NCI-H82 treated with DMSO at 0.1 percent for 48 hours (cell line): ENCODE measurements around the gene MAP3K4.

Source experiments
- DNase-seq: peaks from one replicate; lab custom pipeline; 2025; ENCODE audit not compliant: unreplicated experiment; lab: John Stamatoyannopoulos, UW

The MAP3K4 gene

GRCh38 chr6:161139766-161140553 is 148.4 kb downstream of the MAP3K4 start:
- DNase-seq = no peak

GRCh38 chr6:161140554-161140875 is 148.9 kb downstream of the MAP3K4 start:
- DNase-seq = no peak

DNA sequence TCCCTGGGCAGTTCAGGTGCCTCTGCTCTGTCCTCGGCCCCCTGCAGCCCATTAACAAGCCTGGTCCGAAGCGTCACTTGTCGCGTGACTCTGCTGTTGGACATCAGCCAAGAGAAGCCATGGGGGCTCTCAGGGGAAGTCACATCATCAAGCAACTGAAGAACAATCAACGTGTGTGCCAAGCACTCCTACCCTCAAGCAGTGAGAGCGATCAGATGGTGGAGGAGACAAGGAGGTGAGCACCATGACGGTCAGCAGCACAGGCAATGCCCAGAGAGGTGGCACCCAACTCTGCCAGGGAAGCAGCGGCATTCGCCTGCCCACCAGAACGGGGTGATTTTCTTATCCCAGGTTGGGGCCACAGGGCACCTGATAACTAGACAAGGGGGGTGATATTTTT is 149.6 kb downstream of the MAP3K4 start:
- no peak for DNase-seq

GRCh38 chr6:161142957-161143296 is 151.4 kb downstream of the MAP3K4 start:
- DNase-seq = no peak

- no peak for DNase-seq
These were observed 152.3 kb downstream of the MAP3K4 start for GRCh38 chr6:161143663-161144430.

DNA sequence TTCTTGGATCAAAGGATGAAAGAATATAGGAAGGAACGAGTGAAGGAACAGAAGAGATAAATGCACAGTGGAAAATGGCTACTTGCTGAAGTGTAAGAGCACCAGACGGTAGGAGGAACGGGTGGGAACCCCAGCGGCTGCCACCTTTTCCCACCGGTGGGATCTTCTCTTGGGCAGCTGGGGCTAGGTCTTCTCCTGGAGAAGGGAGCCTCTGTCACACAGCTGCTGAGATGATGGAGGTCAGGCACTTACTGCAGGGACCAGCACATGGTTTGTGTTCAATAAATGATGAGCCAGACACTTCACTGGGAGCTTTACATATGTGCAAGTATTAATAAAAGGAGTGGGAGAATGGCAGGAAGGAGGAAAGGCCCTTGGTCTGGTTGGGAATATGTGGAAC is 158.6 kb downstream of the MAP3K4 start:
- DNase-seq = no peak

DNA sequence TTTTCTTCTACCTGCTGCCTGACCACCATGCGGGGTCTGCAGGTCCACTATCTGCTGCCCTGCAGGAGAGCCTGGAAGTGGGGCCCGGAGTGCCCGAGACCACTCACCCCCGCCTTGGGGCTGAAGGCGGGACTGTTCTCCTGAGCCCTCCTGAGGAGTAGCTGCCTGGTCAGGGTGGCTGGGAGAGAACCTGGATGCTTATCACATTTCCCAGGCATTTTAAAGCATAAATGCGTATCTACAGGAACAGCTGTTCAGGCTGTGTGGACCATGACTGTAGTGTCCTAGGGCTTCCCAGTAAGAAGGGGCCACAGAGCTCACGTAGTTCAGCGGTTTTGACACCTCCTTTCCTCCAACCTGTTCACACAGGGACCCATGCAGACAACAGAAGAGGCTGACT is 159.0 kb downstream of the MAP3K4 start:
- no peak for DNase-seq

DNA sequence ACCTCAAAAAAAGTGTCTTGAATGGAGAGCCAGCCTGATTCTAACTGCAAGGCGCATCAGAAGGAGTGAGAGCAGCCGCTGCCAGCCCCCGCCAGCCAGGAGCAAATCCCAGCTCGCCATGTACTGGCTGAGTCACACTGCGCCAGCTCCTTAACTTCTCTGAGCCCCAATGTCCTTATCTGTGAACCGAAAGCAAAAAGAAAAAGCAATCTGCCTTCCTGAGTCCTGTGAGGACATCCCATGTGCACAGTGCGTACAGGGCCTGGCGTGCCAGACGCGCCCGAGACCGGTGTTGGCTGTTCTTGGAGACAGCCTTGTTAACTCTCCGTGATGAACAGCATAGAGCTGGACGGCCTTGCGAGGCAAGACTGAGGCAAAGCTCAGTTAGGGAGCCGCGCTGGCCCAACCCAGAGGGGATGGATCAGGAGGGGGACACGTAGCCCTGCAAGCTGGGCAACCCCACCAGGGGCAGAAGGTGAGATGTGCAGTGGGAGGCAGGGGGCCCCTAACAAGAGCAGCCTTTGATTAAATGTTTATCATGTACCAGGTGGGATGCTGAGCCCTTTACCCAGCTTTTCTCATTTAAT is 159.6 kb downstream of the MAP3K4 start:
- no peak for DNase-seq

DNA sequence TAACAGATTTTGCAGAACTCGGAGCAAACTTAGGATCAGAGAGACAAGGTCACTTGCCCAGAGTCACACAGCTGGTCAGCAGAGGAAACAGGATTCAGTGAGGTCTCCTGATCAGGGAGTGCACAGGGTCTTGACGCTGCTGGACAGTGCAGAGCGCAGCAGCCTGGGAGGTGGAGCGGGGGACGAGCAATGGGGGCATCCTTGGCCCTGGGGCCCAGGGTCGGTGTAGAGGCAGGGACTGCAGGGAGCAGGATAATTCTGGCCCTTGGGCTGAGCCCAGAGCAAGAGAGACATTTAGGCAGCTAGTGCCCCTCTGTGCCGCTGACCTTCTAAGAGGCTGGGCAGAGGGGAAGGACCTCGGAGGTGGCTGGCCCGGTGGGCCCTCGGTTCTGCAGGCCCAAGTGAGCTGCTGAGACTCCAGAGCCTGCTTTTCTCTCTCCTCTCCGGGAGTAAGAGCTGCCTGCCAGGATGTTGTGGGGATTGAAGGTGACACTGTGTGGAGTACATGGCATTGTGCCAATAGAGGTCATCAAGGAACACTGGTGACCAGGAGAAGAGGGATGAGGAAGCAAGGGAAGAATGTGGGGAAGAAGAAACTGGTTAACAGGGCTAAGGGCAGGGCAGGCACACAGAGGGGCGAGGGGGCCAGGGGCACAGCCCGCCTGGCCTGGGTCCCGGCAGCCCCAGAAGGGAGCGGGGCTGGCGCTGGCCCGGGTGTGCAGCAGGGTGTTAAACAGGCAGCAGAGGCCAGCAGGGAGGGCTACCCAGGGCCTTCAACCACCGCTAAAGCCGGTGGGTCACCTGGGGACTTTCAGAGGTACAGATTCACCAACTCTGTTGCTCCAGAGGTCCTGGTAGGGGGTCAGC is 160.3 kb downstream of the MAP3K4 start:
- no peak for DNase-seq

- DNase-seq = no peak
These were observed 160.9 kb downstream of the MAP3K4 start for GRCh38 chr6:161152527-161152862.

DNA sequence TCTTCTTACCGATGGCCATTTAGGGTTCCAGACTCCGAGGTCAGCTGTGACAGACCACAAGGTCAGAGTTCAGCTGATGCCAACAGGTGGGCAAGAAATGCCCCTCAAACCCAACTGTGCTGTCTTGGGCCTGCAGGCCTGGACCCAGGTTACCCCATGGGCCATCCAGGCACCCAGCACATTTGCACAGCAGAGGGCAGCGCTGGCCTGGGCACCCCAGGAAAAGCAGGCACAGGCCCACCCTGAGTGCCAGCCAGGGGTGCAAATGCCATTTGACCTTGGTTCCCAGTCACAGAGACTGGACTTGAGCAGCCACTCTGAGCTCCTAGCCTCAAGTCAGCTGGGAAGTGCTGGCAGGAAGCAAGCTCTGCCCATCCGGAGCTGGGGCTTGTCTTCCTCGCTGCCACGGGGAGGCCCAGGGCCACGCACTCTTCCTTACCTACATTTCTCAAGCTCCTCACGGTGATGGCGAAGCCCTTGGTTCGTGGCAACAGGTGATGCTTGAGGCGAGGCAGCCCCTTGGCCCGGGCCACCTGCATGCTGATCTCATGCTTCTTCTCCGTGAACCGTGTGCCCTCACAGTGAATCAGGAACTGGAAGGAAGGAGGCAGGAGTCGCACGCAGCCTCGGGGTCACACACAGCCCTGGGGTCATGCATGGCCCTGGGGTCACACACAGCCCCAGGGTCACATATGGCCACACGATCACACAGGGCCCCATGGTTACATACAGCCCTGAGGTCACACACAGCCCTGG is 161.5 kb downstream of the MAP3K4 start:
- no peak for DNase-seq

- no peak for DNase-seq
These were observed 162.2 kb downstream of the MAP3K4 start for GRCh38 chr6:161153725-161154124.

GRCh38 chr6:161154796-161155335 is 163.3 kb downstream of the MAP3K4 start:
- DNase-seq = no peak

- DNase-seq = no peak
These were observed 169.6 kb downstream of the MAP3K4 start for GRCh38 chr6:161161121-161161520.

- DNase-seq = no peak
These were observed 170.5 kb downstream of the MAP3K4 start for GRCh38 chr6:161161889-161162624.

DNA sequence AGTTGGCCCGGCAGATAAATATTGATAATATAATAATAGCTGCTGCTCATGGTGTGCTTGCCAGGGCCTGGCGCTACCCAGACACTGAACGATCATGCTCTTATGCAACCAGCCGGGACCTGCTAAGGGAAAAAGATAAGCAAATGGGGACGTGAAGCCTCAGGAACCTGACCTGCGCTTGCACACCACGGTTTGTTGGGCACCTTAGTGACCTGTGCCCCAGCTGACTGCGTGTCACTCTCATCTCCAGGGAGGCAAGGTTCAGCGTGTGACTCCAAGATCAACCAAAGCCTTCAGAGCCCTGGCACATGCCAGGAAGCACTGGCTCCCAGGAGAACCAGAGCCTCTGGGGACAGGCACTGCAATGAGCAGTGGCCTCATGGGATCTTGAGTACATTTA is 171.2 kb downstream of the MAP3K4 start:
- no peak for DNase-seq

GRCh38 chr6:161163466-161164181 is 172.1 kb downstream of the MAP3K4 start:
- no peak for DNase-seq

DNA sequence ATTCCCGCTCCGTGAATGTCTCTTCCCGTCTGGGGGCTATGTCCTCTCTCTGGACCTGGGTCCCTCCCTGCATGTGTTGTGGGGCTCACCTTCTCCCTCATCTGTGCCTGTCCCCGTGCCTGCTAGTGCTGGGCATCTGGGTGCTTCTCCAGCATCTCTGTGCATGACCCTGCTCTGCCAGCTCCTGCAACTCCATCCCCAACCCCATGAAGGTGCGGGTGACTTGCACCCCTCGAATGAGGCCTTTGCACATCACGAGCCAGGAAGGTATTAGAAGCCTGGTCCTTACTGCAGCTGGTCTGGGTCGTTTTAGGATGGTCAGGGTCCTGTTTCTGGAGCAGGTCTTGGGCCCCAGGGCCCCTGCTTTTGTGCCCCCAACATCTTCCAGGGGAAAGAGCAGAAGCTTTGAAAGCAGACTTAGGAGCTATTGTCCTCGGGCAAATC is 172.6 kb downstream of the MAP3K4 start:
- no peak for DNase-seq

- DNase-seq = no peak
These were observed 174.6 kb downstream of the MAP3K4 start for GRCh38 chr6:161166176-161166575.
